RPMI7951 (cell line): ENCODE measurements around the gene ACOX1. TPM values are rescaled to one million over a fixed set of nuclear protein-coding genes. Genes with fewer than 3 reads are reported as not detected.

ENCODE experiments used
- DNase-seq: peaks from one replicate; pipeline ENCODE4 v3.0.0-alpha.2; 2012; ENCODE audit warnings: low read depth
- total RNA-seq: library from RNA; depleted of rRNA; stranded (reverse); fragments of >200 nt; shearing (Covaris generic); gene quantifications from 2 replicates; pipeline ENCODE4 v1.2.3, GENCODE V29; 2014

Gene ACOX1
- total RNA-seq, 1 experiment from 2014 or later, result 21.4 TPM

DNA sequence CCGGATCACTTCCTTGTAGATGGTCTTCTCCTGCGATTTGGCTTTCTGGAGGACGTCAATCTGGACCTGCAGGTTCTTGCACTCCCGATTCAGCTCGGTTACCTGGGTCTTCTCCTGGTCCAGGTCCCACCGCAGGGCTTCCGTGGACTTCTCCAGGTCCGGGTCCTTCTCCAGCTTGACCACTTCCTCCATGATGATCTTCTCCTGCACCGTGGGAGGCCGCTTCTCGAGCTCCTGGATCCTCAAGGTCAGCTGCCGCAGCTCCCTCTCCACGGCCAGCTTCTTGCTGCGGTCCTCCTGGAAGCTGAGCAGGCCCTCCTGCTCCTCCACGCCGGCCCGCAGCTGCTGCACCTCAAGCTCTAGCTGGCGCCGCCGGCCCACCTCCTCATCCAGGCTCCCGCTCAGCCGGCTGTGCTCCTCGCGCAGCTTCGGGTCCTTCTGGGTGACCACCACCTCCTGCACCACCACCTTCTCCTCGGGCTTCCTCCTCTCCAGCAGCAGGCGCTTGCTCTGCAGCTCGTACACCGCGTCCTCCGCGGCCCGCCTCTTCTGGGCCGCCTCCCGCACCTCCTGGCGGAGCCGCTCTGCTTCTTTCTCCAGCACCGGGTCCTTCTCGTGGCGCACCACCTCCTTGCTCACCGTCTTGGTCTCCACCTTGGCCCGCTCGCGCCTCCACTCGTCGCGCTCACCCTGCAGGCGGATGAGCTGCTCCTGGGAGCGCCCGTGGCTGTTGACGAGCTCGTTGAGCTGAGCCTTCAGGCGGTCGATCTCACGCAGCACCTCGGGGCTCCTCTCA is 29.9 kb upstream of the ACOX1 start:
- no peak for DNase-seq

DNA sequence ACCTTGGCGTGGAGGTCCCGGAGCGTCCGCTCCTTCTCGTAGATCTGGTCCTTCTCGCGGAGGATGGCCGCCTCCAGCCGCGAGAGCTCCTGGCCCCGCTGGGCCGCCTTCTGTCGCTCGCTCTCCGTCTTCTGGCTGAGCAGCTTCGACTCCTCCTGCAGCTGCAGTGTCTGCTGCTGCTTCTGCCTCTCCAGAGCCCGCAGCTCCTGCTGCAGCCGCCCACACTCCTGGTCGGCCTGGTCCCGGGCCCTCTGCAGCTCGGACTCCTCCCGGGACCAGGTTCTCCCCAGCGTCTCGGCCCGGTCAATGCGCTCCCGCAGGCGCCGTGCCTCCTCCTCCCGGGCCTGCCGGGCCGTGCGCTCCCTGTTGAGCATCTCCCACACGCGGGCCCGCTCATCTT is 29.2 kb upstream of the ACOX1 start:
- DNase-seq, result no peak

DNA sequence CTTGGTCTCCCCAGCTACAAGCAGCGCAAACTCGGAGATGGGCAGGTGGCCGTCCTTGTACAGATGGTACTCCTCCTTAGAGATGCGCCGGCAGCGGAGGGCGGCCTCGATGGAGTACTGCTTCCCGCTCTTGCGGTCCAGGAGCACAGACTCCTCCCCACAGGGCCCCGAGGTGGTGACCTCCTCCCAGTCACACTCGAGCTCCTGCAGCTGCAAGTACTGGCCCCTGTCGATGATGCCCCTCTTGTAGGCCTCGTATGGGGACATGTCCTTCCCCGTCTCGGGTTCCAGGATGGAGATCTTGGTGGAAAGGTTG is 28.8 kb upstream of the ACOX1 start:
- no peak for DNase-seq

DNA sequence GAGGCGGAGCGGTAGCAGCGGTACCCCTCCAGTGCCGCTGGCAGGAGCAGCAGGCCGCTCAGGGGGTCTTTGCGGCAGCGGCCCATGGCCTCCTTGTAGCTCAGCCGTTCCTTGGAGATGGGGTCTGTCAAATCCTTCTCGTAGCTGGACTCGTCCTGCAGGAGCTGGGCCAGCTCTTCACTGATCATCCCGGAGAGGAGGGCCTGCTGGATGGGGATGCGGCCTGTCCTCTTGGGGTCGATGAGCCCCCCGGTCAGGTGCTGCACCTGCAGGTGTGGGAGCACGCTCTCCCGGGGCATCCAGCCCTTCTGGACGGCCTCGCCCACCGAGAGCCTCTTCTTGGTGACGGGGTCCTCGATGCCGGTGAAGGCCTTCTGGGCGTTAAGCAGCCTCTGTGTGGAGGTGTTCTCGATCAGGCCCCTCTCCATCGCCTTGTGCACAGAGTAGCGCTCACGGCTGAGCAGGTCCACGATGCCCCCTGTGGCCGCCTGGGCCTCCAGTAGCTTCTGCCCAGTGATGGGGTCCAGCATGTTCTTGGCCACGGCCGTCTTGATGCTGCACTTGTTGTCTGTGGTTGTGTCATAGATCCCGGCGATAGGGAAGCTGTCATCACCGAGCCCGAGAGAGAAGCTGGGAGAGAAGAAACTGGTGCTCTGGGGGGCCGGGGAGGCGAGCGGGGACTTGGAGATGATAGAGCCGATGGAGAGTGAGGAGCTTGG is 28.3 kb upstream of the ACOX1 start:
- DNase-seq, result no peak

DNA sequence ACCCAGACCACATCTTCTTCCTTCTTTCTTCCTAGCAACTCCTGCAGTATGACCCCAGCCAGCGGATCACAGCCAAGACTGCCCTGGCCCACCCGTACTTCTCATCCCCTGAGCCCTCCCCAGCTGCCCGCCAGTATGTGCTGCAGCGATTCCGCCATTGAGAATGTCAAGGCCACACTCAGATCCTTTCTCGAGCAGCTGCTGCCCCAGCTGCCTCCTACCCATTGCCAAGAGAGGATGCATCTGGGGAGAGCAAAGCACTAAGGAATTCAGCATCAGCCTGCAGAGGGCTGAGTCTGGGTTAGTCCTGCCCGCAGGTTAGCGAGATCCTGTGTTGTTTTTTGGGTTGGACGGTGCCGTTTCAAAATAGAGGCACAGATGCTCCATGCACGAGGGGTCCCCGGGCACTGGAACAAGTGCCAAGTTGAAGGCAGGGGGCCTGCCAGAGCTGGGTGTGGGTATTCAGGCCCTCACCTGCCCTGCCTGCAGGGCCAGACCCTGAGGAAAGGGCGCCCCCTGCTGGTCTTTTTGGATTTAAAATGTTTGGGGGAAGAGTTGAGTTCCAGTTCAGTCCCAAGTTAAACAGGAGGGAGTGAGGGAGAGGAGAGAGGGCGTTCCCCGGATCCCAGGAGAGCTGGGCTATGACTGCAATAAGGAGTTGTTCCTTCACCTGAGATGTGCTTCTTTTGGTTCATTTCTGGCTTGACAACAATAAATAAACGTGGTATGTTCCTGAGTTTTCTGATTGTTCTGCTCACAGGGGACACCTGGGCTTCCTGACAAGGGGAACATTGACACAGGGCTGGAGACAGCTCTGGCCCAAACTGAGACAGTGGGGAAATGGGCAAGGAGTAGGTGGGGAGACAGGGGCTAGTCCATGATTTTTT is 26.5 kb upstream of the ACOX1 start:
- peak; percentile 43 for DNase-seq

DNA sequence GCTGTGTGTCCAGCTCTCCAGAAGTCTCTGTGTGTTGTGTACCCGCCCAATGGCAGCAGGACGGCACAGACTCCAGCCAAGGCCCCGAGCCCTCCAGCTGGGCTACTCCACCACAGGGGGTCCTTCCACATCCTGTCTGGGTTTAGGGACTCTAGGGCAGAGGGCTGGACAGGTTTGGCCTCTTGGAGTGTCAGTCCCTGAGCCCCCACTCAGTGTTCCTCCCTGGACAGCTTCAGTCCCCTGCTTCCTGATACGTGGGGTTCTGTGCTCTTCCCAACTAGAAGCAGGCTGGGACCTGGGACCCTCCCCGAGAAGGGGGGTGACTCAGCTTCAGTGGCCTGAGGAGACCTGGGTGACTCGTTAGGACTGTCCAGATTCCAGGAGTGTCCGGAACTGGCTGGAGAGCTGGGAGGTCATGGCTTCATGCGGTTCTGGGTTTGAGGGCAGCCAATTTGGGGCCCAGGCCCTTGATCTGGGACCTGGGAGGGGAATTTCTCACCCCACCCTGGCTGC is 25.8 kb upstream of the ACOX1 start:
- no peak for DNase-seq

DNA sequence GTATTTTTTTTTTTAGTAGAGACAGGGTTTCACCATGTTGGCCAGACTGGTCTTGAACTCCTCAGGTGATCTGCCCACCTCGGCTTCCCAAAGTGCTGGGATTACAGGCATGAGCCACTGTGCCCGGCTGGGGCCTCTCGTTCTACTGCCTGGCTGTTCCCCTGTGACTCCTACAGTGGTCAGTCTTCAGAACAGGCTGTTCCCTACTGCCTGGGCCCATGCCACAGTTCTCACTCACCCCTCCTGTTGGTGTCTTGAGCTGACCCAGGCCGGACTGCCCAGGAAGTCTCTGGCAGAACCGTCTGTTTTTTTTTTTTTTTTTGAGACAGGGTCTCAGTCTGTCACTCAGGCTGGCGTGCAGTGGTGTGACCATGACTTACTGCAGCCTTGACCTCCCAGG is 24.9 kb upstream of the ACOX1 start:
- DNase-seq, result no peak

DNA sequence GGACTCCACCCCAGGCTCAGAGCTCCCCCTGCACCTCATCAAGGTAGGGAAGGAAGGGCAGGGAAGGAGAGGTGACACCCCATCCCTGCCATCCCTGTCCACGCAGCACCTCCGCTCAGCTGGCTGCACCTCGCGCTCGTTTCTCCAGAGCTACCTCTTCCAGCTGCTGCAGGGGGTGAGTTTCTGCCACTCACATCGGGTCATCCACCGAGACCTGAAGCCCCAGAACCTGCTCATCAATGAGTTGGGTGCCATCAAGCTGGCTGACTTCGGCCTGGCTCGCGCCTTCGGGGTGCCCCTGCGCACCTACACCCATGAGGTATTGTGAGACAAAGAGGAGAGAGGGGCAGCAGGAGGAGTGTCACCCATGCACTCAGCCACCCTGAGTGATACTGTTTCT is 23.1 kb upstream of the ACOX1 start:
- no peak for DNase-seq

DNA sequence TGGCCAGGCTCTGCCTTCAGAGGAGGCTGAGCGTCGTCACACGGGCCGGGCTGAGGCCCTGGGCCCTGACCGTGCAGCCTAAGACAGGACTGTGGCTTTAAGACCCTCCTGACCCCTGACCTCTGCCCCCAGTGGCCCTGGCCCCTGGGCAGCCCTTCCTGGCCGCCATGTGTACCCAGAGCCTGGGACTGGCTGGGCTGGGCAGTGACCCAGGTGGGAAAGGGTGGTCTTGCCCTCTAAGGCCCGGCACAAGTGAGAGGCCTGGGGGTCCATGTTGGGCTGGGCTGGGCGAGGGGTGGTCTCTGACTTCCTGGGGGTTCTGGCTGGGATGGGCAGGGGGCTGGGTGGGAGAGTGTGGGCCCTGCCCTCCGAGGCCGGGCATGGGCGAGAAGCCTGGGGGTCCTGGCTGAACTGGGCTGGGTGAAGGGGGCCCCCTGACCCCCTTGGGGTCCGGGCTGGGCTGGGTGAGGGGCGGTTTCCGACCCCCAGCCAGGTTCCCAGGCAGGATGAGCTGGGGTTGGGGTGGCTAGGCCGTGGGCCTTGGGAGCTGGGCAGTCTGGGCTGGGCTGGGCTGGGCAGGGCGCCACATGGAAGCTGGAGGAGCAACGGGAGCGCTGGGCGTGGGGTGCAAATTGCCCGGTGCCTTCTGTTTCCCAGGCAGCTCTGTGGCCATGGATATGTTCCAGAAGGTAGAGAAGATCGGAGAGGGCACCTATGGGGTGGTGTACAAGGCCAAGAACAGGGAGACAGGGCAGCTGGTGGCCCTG is 22.0 kb upstream of the ACOX1 start, which contains the start of gene CDK3:
Gene CDK3 (plus strand): TSS at position 101 of the 767 bp plus-strand sequence. CDS start 571 bp downstream, at position 672.
- no peak for DNase-seq

DNA sequence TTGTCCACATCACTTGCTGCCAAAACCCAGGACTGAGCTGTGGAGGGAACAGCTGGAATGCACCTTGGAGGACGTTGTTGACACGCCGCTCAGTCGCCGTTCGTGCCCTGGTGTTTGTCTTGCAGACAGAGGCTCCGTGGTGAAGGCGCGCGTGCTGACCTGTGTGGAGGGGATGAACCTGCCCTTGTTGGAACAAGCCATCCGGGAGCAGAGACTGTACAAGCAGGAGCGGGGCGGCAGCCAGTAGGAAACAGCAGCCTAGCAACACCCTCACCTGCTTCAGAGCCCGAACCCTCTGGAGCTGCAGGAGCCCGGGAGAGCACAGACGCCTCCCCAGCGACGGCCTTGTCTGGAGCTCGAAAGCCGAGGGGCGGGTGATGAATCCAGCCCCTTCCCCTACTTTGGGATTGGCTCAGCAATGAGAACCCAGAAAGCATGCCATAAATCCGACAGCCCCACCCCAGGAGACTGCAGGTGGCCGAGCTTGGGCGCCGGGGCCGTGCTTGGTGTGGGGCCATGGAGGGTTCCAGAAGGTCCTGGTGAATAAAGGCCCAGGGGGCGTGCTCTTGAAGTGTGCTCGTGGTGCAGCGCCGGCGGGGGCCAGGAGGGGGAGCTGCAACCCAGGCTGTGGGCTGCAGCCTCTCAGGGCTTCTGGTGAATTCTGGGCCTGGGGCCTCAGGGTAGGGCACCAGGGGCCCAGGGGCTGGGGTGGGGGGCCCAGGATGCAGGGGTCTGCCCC is 21.2 kb upstream of the ACOX1 start:
- no peak for DNase-seq

DNA sequence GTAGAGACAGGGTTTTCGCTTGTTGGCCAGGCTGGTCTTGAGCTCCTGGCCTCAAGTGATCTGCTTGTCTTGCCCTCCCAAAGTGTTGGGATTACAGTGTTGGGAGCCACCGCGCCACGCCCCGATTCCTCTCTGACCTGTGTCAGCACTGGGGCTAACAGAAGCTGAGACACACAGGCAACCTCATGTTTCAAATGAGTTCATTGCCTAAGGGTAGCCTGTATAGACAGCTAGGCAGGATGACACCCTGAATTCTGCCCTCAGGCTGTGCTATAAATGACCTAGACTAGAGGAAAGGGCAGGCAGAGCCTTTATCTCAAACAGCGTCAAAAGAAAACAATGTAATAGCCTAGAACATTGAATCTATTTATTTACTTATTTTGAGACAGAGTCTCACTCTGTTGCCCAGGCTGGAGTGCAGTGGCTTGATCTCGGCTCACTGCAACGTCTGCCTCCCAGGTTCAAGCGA is 19.4 kb upstream of the ACOX1 start:
- no peak for DNase-seq

DNA sequence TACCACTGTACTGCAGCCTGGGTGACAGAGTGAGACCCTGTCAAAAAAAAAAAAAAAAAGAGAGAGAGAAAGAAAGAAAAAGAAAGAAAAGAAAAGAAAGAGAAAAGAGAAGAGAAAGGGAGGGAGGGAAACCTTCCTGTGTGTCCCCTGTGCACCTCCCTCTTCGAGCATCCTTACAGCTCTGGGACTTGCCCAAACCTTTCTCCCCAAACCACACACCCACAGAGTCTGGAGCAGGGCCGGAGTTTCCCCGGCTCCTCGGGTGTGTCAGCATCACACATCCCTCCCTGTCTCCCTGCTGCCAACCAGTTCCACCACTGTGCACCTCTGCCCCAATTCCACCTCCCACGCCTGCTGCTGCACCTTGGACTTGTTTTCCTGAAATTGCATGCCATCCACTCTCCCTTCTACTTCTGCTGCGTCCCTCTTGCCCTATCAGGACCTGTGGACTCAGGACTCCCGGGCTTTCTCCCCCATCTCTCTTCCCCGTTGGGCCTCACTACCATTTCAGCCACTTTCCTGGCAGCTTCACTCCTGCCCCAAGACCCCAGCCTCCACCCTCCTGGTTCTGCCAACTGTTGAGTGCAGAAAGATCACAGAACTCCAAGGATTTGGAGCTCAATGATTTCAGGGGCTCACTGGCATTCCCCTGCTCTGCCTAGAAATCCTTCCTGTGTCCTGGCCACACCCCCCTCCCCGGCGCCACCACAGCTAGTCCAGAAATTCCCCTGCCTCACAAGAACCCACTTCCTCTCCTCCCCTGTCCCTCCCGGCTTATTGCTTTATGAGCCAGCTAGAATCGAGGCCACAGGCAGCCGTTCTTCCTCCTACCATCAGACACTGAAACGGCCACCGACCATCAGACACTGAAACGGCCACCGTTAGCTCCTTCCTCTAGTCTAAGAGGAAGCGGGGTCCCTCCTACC is 18.0 kb upstream of the ACOX1 start:
- DNase-seq, result peak; percentile 68

DNA sequence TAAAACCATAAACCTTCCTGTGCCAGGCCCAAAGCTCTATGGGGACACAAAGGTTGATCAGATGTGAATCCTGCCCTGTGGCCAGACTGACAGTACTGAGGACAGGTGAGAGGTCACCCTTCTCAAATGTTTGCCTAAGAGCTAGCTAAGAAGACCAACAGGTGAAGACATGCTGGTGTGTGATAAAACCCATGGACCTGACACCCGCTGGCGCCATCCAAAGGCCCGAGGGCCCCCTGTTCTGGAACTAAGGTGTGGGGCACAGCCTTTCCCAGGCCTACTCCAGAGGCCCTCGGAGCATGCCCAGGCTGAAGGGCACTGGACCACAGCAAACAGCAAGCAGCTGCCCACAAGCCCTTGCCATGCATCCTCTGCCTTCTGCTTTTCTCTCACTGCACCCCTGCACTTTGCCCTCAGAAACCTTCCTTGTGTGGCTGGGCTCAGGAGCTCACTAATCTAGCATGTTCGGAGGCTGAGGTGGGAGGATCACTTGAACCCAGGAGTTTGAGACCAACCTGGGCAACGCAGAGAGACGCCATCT is 16.5 kb upstream of the ACOX1 start:
- DNase-seq, result no peak

DNA sequence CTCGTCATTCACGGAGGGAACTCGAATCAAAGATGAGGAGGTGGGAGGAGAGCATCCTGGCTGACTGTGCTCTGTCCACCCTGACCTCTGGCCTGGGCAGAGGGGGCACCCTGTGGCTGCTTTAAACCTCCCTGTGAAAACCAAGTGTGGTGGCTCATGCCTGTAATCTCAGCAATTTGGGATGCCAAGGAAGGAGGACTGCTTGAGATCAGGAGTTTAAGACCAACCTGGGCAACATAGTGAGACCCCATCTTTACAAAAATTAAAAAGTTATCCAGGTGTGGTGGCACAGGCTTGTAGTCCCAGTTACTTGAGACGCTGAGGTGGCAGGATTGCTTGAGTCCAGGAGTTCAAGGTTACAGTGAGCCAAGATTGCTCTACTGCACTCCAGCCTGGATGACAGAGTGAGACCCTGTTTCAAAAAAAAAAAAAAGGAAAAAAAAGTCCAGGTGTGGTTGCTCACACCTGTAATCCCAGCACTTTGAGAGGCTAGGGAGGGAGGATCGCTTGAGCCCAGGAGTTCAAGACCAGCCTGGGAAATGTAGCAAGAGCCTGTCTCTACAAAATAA is 15.9 kb upstream of the ACOX1 start:
- DNase-seq, result no peak

DNA sequence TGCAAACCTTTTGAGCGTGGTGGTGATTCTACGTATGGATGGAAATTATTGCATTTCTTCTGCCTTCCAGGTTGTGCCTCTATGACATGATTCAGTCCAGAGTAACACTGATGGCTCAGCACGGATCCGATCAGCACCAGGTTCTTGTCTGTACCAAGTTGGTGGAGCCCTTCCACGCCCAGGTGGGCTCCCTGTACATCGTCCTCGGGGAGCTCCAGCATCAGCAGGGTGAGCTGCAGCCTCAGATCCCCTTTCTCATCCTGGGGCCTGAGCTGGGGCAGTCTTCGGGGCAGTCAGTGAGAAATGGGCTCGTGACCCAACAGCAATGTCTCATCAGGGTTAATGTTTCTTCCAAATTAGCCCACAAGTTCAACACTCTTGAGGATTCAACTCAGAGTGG is 12.4 kb upstream of the ACOX1 start:
- DNase-seq, result no peak

DNA sequence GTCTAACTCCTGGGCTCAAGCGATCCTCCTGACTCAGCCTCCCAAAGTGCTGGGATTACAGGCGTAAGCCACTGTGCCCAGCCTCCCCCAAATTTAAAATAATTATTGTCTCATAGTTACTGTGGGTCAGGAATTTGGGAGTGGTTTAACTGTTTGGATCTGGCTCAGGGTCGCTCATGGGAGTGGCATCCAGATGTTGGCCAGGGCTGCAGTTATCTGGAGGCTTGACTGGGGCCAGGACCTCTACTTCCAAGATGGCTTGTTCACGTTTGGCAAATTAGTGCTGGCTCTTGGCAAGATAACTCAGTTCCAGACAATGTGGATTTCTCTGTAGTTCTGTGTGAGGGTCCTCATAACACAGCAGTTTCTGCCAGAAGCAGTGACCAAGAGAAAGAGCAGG is 8.1 kb upstream of the ACOX1 start:
- DNase-seq, result no peak

DNA sequence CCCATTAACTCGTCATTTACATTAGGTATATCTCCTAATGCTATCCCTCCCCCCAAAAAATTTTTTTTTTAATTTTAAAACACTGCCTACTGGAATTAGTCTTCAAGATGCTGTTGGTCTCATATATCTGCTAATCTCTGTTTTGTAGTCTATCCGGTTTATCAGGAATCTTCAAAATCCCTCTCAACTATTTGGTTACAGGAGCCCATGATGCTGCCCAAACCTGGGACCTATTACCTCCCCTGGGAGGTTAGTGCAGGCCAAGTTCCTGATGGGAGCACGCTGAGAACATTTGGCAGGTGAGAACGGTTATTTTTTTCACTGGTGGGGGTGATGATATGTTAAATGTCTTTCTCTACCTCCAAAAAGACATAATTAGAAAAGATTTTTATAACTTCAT is 7.0 kb upstream of the ACOX1 start:
- no peak for DNase-seq

DNA sequence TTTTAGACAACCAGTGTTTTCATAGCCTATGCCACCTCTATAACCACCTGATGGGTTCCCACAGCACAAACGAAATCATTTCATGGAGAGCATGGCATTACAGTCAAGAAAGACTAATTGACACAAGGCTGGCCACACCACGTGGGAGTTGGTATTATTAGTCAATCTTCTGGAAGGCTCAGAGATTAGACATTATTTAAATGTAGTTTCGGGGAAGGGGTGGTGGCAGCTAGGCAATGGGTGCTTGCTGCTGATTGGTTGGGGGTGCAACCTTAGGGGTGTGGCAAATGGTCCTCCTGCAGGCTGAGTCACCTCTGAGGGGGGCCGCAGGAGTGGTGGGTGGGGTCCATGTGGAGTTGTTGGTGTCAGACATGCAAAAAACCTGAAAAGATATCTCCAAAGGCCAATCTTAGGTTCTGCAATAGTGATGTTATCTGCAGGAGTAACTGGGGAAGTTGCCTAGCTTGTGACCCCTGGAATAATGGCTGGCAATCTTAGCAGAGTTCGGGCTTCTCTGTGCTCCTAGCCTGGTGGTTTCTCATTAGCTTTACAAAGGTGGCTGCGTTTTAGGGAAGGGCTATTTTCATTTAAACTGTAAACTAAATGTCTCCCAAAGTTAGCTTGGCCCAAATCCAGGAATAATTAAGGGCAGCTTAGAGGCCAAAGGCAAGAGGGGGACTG is 4.7 kb upstream of the ACOX1 start:
- DNase-seq, result peak; percentile 36
